Astrocyte (in vitro differentiated cells and primary cell): Measurements from ENCODE around the gene TH.

Source experiments
- CTCF ChIP-seq: IDR thresholded peaks from 2 replicates; pipeline ENCODE4 v1.5.1; 2011; ENCODE audit warnings: low read depth, mild to moderate bottlenecking, inconsistent platforms, low read length, moderate library complexity; ENCODE audit not compliant: insufficient read depth
- EZH2 ChIP-seq: IDR thresholded peaks from 2 replicates; pipeline ENCODE4 v1.6.1; 2012; ENCODE audit warnings: mild to moderate bottlenecking, low read length, inconsistent platforms; ENCODE audit not compliant: insufficient read depth

GRCh38 chr11:2143477-2143798 lies 28.2 kb downstream of the TH start:
- TF ChIP-seq CTCF (no peak), EZH2 (no peak)
